Mesodermal cell (in vitro differentiated cells): Measurements from ENCODE around the gene KRIT1.

Experiments
- H3K27ac ChIP-seq: 2 replicates; pipeline ENCODE4 v1.7.0; 2013; ENCODE audit warnings: mild to moderate bottlenecking, low read depth, low read length, moderate library complexity; ENCODE audit not compliant: severe bottlenecking
- H3K36me3 ChIP-seq: 2 replicates; pipeline ENCODE4 v1.7.1; 2013; ENCODE audit warnings: mild to moderate bottlenecking, low read length, moderate library complexity; ENCODE audit not compliant: control insufficient read depth, insufficient read depth
- H3K4me1 ChIP-seq: one replicate; pipeline ENCODE4 v1.7.1; 2013; ENCODE audit warnings: mild to moderate bottlenecking, low read length; ENCODE audit not compliant: insufficient read depth, control insufficient read depth, poor library complexity, severe bottlenecking
- H3K4me3 ChIP-seq: 2 replicates; pipeline ENCODE4 v1.7.0; 2013; ENCODE audit warnings: low read length, control low read depth, mild to moderate bottlenecking; ENCODE audit not compliant: insufficient read depth, poor library complexity, severe bottlenecking; ENCODE audit errors: extremely low read depth
- H3K9me3 ChIP-seq: 2 replicates; pipeline ENCODE4 v1.7.1; 2013; ENCODE audit warnings: mild to moderate bottlenecking, low read length, moderate library complexity; ENCODE audit not compliant: control insufficient read depth
- WGBS, 2 experiments: methylation state at CpG; one replicate each; pipeline ENCODE4 v1.1.5; 2013; ENCODE audit warnings: missing lambda C conversion rate in 2 of 2; ENCODE audit not compliant: insufficient coverage in 2 of 2; 5-methylcytosine and 5-hydroxymethylcytosine counted together

Gene KRIT1

DNA sequence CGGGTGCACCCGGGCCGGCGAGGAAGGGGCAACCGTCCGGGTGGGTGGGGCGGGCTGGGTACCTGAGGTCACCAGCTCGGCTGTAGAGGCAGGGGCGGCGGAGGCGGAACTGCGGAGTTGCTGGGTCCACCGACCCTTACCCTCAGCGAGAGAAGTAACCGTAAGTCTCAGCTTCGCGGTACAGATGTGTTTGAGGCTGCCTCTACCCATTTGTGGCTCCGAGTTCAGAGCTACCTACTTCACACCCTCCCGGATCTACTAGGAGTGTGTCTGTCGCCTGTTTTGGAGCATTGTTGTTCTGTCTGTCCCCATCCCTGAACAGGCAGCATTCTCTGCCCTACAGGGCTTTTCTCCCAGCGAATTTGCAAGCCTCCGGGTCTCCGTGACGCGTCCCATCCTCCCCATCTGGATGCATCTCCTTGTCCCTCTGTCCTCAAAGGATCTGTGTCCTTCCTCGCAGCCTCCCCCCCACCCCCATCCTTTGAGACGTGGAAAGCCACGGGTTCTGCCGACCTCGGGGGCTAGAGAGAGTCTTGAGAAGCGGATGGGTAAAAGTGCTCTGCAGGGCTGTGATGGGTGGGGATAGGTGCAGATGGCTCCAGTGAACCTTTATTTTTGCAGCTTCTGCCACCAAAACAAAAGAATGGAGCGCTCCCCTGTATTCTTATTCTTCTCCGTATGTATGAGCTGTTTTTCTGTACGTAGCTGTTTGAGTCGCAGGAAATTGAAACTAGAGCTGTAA is 817 bp upstream of the KRIT1 start:
- WGBS, 2 experiments, result 0% methylated on average over 26 to 30 of the region's 35 CpGs
- peaks cover 9% of the 10 kb centered on the region for H3K4me1 ChIP-seq
- peak overlapping the region; percentile 76 for H3K4me3 ChIP-seq
- no peaks in the 10 kb centered on the region for H3K9me3 ChIP-seq
- peak overlapping the region; percentile 89 for H3K27ac ChIP-seq
- peaks cover 18% of the 10 kb centered on the region for H3K36me3 ChIP-seq

DNA sequence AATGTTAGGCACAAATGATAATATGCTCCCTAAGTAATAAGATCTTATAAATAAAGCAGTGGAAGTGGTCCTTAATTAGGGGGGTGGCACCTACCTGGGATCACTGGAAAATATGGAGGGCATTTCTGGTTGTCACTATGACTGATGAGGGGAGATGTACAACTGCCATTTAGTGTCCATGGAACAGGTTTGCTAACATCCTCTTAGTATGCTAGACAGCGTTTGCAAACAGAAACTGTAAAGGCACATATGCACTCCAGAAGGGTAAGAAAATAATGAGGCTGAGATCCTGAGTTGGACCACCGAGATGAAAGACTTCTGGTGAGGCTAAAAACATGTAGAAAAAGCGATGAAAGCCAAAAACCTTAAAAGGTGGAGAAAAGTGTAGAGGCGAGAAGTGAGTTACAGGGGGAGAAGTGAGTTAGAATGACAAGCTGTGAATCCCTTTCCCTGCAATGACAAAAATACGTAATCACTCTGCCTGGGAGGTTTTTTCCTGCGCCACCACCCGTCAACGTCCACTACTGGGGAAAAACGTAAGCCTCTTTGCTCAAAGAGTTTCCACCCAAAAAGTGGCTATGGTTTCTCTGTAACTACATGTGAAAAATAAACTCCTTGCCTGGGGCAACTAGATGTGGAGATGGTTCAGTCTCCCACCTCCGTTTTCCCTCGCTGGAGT is 767 bp downstream of the KRIT1 start:
- Histone ChIP-seq H3K4me3 (peak overlapping the region; percentile 76), H3K27ac (peak overlapping the region; percentile 89)
- 5 to 8% methylated on average over 6 to 10 of the region's 11 CpGs for WGBS, 2 experiments

DNA sequence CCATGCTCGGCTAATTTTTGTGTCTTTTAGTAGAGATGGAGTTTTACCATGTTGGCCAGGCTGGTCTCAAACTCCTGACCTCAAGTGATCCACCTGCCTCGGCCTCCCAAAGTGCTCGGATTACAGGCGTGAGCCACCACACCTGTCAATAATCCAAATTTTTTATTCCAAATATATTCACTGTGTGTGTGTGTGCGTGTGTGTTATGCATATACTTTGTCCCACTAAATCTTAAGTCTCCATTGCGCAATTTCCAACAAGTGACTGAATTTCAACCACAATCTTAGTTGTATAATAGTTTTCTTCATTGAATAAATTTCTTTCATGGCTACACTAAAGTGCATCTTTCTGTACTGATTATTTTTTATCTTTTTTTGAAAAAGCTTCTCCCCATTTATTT is 2.7 kb downstream of the KRIT1 start:
- Histone ChIP-seq H3K9me3 (no peaks in the 10 kb centered on the region), H3K27ac (no peak overlapping the region), H3K4me1 (peaks cover 8% of the 10 kb centered on the region), H3K36me3 (peaks cover 25% of the 10 kb centered on the region), H3K4me3 (no peak overlapping the region)
- 86% methylated on average over 1 of the region's 6 CpGs; no CpG with 5 or more reads in 1 of the 2 experiments for WGBS, 2 experiments

More for the DNA sequence above, 767 bp downstream of the KRIT1 start:
- H3K36me3 ChIP-seq, result peaks cover 22% of the 10 kb centered on the region
- H3K4me1 ChIP-seq, result peaks cover 9% of the 10 kb centered on the region
- no peaks in the 10 kb centered on the region for H3K9me3 ChIP-seq

DNA sequence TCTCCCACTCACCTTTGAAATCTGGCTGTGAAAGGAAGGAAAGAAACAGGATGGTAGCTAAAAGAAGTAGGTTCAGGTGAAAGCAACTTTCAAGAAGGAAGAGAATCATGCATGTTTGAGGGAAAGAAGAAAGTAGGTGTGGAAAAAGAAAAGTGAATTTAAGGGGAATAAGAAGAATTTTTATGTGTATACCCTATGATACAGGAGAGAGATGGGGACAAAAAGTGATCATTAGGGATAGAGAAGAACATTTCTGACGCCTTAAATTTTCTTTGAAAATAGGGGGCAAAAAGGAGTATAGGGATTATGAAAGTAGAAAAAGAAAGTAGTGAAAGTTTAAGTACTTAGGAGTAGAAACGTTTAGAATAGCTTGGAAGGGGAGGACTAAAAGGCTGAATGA is 15.2 kb downstream of the KRIT1 start:
- 85 to 89% methylated on average over 2 of the region's 2 CpGs for WGBS, 2 experiments
- no peaks in the 10 kb centered on the region for H3K9me3 ChIP-seq
- no peaks in the 10 kb centered on the region for H3K4me1 ChIP-seq
- no peak overlapping the region for H3K4me3 ChIP-seq
- peaks cover 56% of the 10 kb centered on the region for H3K36me3 ChIP-seq
- no peak overlapping the region for H3K27ac ChIP-seq

DNA sequence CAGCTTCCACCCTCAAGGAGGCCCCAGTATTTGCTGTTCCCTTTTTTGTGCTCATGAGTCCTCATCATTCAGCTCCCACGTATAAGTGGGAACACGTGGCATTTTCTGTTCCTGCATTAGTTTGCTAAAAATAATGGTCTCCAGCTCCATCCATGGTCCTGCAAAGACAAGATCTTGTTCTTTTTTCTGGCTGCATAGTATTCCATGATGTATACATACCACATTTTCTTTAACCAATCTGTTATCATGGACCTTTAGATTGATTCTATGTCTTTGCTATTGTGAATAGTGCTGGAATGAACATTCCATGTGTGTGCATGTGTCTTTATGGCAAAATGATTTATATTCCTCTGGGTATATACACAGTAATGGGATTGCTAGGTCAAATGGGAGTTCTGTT is 17.0 kb downstream of the KRIT1 start:
- no peak overlapping the region for H3K27ac ChIP-seq
- H3K9me3 ChIP-seq, result no peaks in the 10 kb centered on the region
- no peaks in the 10 kb centered on the region for H3K4me1 ChIP-seq
- peaks cover 51% of the 10 kb centered on the region for H3K36me3 ChIP-seq
- H3K4me3 ChIP-seq, result no peak overlapping the region
- WGBS, 2 experiments, result 95 to 100% methylated on average over 2 of the region's 2 CpGs

DNA sequence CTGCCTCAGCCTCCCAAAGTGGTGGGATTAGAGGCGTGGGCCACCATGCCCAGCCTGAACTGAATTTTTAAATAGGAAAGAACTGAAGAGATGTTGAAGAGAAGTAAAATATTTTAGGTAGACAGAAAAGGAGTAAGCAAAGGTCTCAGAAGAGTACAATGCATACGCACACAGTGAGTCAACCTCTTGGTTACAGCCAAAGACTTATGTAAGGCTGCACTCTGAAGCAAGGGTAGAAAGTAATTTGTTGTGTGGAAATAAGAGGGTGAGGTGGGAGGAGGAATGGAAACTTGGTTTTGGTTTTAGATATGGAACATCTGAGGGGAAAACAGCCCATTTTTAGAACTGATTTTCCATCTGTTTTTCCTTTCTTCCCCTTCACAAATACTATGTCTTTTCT is 17.6 kb downstream of the KRIT1 start:
- H3K27ac ChIP-seq, result no peak overlapping the region
- no peaks in the 10 kb centered on the region for H3K4me1 ChIP-seq
- H3K36me3 ChIP-seq, result peaks cover 45% of the 10 kb centered on the region
- 100% methylated on average over 2 of the region's 2 CpGs for WGBS, 2 experiments
- no peaks in the 10 kb centered on the region for H3K9me3 ChIP-seq
- no peak overlapping the region for H3K4me3 ChIP-seq

DNA sequence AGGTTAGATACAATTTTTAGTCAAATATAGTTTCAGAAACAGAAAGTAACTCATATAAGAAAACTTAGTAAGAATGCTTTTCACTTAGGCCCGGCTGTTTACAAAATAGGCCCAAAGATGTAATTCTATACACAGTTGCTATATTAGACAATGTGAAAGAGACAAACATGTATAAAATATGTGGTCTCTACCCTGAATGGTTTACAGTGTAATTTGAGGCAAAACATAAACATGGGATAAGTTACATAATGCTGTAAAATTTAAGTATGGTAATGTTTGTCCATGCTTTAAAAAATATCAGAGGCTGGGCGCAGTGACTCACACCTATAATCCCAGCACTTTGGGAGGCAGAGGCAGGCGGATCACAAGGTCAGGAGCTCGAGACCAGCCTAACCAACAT is 18.7 kb downstream of the KRIT1 start:
- Histone ChIP-seq H3K36me3 (peaks cover 44% of the 10 kb centered on the region), H3K4me1 (no peaks in the 10 kb centered on the region), H3K27ac (no peak overlapping the region), H3K4me3 (no peak overlapping the region), H3K9me3 (no peaks in the 10 kb centered on the region)
- WGBS, 2 experiments, result 100% methylated on average over 1 to 3 of the region's 4 CpGs

DNA sequence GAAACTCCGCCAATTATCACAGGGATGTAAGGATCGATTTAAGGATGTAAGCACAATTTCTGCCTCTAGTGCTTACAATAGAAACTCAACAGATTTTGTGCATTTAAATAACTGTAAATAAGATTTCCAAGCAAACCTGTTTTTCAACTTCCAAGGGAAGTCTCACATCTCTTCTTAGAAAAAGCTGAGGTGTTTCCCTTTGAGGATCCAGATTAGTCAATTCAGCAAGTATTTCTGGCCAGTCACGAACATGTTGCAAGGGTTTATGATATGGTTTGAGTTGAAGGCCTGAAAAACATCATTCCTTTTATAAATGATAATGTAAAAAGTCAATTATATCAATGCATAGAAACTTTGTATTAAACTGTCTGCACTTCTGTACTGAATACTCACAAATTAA is 23.9 kb downstream of the KRIT1 start:
- Histone ChIP-seq H3K9me3 (no peaks in the 10 kb centered on the region), H3K4me1 (no peaks in the 10 kb centered on the region), H3K4me3 (no peak overlapping the region), H3K36me3 (peaks cover 68% of the 10 kb centered on the region), H3K27ac (no peak overlapping the region)
- 93% methylated on average over 2 of the region's 3 CpGs; no CpG with 5 or more reads in 1 of the 2 experiments for WGBS, 2 experiments

DNA sequence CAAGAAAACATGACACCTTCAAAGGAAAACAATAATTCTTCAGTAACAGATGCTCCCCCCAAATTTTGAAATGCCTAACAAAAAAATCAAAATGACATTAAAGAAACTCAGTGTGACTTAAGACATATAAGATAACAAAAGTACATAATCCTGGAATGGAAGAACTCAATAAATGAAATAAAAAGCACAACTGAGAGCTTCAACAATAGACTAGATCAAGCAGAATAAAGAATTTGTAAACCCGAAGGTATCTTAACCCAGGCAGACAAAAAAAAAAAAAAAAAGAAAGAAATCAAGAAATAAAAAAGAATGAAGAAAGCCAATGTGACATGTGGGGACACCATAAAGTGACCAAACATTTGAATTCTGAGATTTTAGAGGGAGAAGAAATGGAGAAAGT is 39.0 kb downstream of the KRIT1 start:
- peaks cover 60% of the 10 kb centered on the region for H3K36me3 ChIP-seq
- H3K4me1 ChIP-seq, result no peaks in the 10 kb centered on the region
- no peak overlapping the region for H3K4me3 ChIP-seq
- H3K27ac ChIP-seq, result no peak overlapping the region
- H3K9me3 ChIP-seq, result no peaks in the 10 kb centered on the region
- no CpG with 5 or more reads among the region's 1 CpG for WGBS, 2 experiments

DNA sequence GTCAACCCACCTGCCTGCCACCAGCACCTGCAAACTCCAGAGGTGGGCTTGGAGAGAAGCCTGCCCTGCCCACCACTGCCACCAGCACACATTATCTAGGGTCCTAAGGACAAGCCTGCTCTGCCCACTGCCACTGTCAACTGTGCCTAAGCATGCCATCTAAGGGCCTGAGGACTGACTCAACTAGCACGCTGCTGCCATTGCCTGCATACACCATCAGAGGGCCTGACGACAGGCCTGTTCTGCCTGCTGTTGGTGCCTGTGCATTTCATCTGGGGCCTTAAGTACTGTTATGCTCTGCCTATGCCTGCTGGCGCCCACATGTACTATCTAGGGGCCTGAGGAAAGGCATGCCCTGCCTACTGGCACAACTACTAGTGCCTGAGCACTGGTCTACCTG is 39.7 kb downstream of the KRIT1 start:
- Histone ChIP-seq H3K27ac (no peak overlapping the region), H3K9me3 (no peaks in the 10 kb centered on the region), H3K36me3 (peaks cover 54% of the 10 kb centered on the region), H3K4me1 (no peaks in the 10 kb centered on the region), H3K4me3 (no peak overlapping the region)
- WGBS, 2 experiments, result 87 to 91% methylated on average over 3 of the region's 3 CpGs

DNA sequence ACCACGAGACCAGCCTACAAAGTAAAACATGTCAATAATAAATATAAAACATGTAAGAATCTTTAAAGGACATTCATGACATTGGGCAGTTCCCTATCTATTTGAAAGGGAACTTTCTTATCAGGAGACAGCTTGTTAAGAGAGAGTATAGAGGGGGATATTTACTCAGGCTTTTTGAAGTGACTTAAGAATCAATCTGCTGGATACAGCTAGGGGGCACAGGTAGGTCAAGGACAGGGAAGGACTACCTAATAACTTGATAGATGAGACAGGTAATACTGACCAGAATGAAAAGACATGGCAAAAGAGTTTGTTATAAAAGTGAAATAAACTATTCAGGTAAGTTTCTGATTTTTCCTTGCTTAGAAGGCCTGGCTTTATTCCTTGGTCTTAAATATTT is 44.9 kb downstream of the KRIT1 start:
- H3K27ac ChIP-seq, result no peak overlapping the region
- H3K4me3 ChIP-seq, result no peak overlapping the region
- H3K9me3 ChIP-seq, result no peaks in the 10 kb centered on the region
- no peaks in the 10 kb centered on the region for H3K4me1 ChIP-seq
- H3K36me3 ChIP-seq, result peaks cover 59% of the 10 kb centered on the region
- no CpG with 5 or more reads among the region's 1 CpG for WGBS, 2 experiments
